ENCODE measurements around the gene CDK17. TPM values are rescaled to one million over a fixed set of nuclear protein-coding genes. Genes with fewer than 3 reads are reported as not detected.

Gene CDK17
- total and polyA plus RNA-seq, 9 of the 15 experiments (the other 6 are each of a cell fraction or from before 2014, with no cell fraction given), result 4.8 to 39.3 (median 21.6) TPM

GRCh38 chr12:96365604-96366380 lies 34.4 kb downstream of the CDK17 start:
- ChIA-PET CTCF (ENCODE audit: low intra/inter-chr PET ratio) (no interaction called here), POLR2A (interaction anchor here (0.6 to 1.0 kb wide), 2 partner anchors 18 to 35 kb away, joined by 3 to 4 read pairs; no protein-coding TSS in a partner anchor)
- FAIRE-seq, result no peak
- Histone ChIP-seq H3K9ac (ENCODE audit: insufficient read depth in 1 of 2, low read depth in 2 of 2, low read length in 2 of 2) (no peak overlapping the region), H3K36me3 (ENCODE audit: control insufficient read depth, insufficient read depth, low read length) (no peaks in the 10 kb centered on the region), H3K27me3 (ENCODE audit: control insufficient read depth in 2 of 2, insufficient read depth in 2 of 2, low read length in 2 of 2) (no peaks in the 10 kb centered on the region), H3K9me3 (replicated peaks; ENCODE audit: control insufficient read depth, insufficient read depth, low read depth, low read length) (no peaks in the 10 kb centered on the region), H3K4me1 (replicated peaks in 1 of 2; ENCODE audit: control insufficient read depth in 2 of 2, insufficient read depth in 2 of 2, low read length in 2 of 2) (peaks cover 11 to 33% of the 10 kb centered on the region in 2 experiments; a peak in 4 of 5 replicates), H3K79me2 (ENCODE audit: control insufficient read depth, insufficient read depth, low read length) (peaks cover 92% of the 10 kb centered on the region), H3K4me3 (no peak overlapping the region), H3K9me1 (ENCODE audit: control insufficient read depth, insufficient read depth, low read length) (no peaks in the 10 kb centered on the region), H4K20me1 (replicated peaks; ENCODE audit: control insufficient read depth, insufficient read depth, low read length) (no peaks in the 10 kb centered on the region), H2AFZ (ENCODE audit: low read depth, low read length) (no peak overlapping the region), H3K27ac (ENCODE audit: extremely low read depth, low read depth, low read length) (no peak overlapping the region), H3K4me2 (ENCODE audit: insufficient read depth, low read length) (no peak overlapping the region)
- no peak for ATAC-seq
- no TSS peak for BruUV-seq (replicated peaks)
- no peak for DNase-seq (ENCODE audit: extremely low read depth in 1 of 4, low spot score in 3 of 4)
- intact Hi-C loops (cut with micrococcal nuclease) (no loop called here), in situ Hi-C loops (cut with MboI) (no loop called here)
- 66% methylated on average over 2 of the region's 2 CpGs for WGBS (ENCODE audit: insufficient coverage, low coverage, missing lambda C conversion rate)
- TF ChIP-seq TSHZ1 (CRISPR knock-in tag; IDR thresholded peaks at IDR 0.05) (no peak), RBM25 (IDR thresholded peaks at IDR 0.05; ENCODE audit: low read depth, low read length, severe bottlenecking) (peak; percentile 18), ZNF124 (CRISPR knock-in tag; IDR thresholded peaks at IDR 0.05) (no peak), ZNF121 (CRISPR knock-in tag; conservative IDR thresholded peaks at IDR 0.05) (peak; percentile 90), ZFP1 (CRISPR knock-in tag; IDR thresholded peaks at IDR 0.05) (no peak)

Measured in K562 (cell line).